Measurements from ENCODE around the gene GMPR2. TPM values are rescaled to one million over a fixed set of nuclear protein-coding genes. Genes with fewer than 3 reads are reported as not detected.

Gene GMPR2
- total and polyA plus RNA-seq, 2 of the 13 experiments (the other 11 are each of a cell fraction or from before 2014, with no cell fraction given) = 210 to 273 TPM

- TF ChIP-seq ARID4A (CRISPR knock-in tag; IDR thresholded peaks at IDR 0.05; ENCODE audit: borderline replicate concordance) (peak; percentile 62), NAIF1 (CRISPR knock-in tag; IDR thresholded peaks at IDR 0.05; ENCODE audit: borderline replicate concordance) (no peak), ZNF484 (CRISPR knock-in tag; IDR thresholded peaks at IDR 0.05; ENCODE audit: borderline replicate concordance, low read depth) (no peak), GFI1 (CRISPR knock-in tag; IDR thresholded peaks at IDR 0.05; ENCODE audit: borderline replicate concordance) (no peak), ZNF616 (CRISPR knock-in tag; IDR thresholded peaks at IDR 0.05; ENCODE audit: low read depth) (no peak), ZBTB43 (CRISPR knock-in tag; conservative IDR thresholded peaks at IDR 0.05) (no peak), THAP7 (CRISPR knock-in tag; IDR thresholded peaks at IDR 0.05) (0 out of 2 replicates have a peak, but pooled peaks have one; percentile 9), ONECUT2 (CRISPR knock-in tag; IDR thresholded peaks at IDR 0.05) (no peak), PBX3 (CRISPR knock-in tag; IDR thresholded peaks at IDR 0.05; ENCODE audit: borderline replicate concordance) (no peak), POLR2G (IDR thresholded peaks at IDR 0.05; ENCODE audit: low read depth, low read length) (no peak), ZFP37 (CRISPR knock-in tag; IDR thresholded peaks at IDR 0.05; ENCODE audit: borderline replicate concordance) (no peak), KAT8 (CRISPR knock-in tag; IDR thresholded peaks at IDR 0.05) (no peak), ZNF563 (CRISPR knock-in tag; IDR thresholded peaks at IDR 0.05) (peak; percentile 49; the same call in 1 of the 2 replicates), ZBTB46 (CRISPR knock-in tag; IDR thresholded peaks at IDR 0.05; ENCODE audit: borderline replicate concordance) (no peak), FOXP1 (IDR thresholded peaks at IDR 0.05) (no peak), FOXP1 (CRISPR knock-in tag; IDR thresholded peaks at IDR 0.05) (peak; percentile 80), CBFB (CRISPR knock-in tag; IDR thresholded peaks at IDR 0.05) (no peak), ZNF3 (CRISPR knock-in tag; IDR thresholded peaks at IDR 0.05) (no peak), ZBTB37 (CRISPR knock-in tag; IDR thresholded peaks at IDR 0.05) (no peak)
Observed at GRCh38 chr14:24255931-24256711, 23.4 kb downstream of the GMPR2 start (continued).
